Measurements from ENCODE around the gene ZCWPW2. TPM values are rescaled to one million over a fixed set of nuclear protein-coding genes. Genes with fewer than 3 reads are reported as not detected.

ZCWPW2 gene, protein sequence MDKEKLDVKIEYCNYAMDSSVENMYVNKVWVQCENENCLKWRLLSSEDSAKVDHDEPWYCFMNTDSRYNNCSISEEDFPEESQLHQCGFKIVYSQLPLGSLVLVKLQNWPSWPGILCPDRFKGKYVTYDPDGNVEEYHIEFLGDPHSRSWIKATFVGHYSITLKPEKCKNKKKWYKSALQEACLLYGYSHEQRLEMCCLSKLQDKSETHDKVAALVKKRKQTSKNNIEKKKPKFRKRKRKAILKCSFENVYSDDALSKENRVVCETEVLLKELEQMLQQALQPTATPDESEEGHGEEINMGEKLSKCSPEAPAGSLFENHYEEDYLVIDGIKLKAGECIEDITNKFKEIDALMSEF
- total RNA-seq = 1.2 and 1.9 TPM in 2 replicates
- long read RNA-seq, partial matches to known transcripts = 0 of 4 reads
- long read RNA-seq, other reads (novel, unspliced or antisense) = 4 of 4 reads

DNA sequence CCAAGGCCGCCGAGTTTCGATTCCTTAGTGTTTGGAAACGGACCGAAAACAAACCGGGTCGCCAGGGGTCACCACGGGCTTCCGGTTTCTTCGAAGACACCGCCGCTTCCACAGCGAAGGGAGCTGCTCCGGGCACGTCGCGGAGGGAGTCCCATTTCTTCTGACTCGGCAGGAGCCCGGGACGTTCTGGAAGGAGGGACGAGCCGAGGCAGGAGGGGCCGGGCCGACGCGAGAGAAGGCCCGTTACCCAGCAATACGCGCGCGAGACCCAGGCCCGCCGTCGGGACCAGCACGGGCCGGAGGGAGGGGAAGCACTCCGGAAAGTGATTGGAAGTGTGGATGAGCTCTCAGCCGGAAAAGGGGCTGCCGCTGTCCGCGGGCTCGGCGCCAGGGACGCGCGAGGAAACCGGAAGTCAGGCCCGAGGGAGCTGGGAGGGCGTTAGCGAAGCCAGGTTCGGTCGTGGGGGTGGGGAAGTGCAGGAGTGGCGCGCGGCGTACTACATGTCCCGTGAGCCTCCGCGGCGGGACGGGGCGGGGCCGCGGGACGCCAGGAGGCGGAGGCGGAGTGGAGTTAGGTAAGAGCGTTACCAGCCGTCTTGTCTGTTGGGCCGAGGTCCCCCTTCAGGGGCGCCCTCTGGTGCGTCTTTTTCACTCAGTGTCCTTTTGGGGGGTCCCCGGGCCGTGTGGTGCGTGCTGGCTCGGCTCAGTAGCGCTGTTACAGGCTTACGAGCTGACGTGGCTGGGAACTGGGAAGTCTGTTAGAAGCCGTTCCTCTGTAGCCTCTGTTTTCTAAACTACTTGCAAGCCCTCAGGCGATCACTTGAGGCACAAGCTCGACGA lies at the start of gene ZCWPW2, which contains the start of gene AZI2:
Gene ZCWPW2, plus strand, starts transcription at position 93 of the 840 bp plus-strand sequence. CDS start 64,348 bp downstream, outside the sequence.
Gene AZI2, minus strand, starts transcription at position 196 of the 840 bp plus-strand sequence. CDS start 8,207 bp downstream, outside the sequence.
- Mint-ChIP-seq H3K36me3 (ENCODE audit: unreplicated experiment) (peaks cover 10% of the 10 kb centered on the region), H3K4me3 (ENCODE audit: unreplicated experiment) (peak within 1 kb of the TSS; percentile 99), H3K27ac (ENCODE audit: unreplicated experiment) (peak within 1 kb of the TSS; percentile 100), H3K27me3 (ENCODE audit: unreplicated experiment) (no peaks in the 10 kb centered on the region), H3K4me1 (ENCODE audit: unreplicated experiment) (peaks cover 38% of the 10 kb centered on the region), H3K9me3 (ENCODE audit: unreplicated experiment) (peaks cover 15% of the 10 kb centered on the region)
- peak; percentile 98 for DNase-seq (ENCODE audit: extremely low spot score, unreplicated experiment)
- TF ChIP-seq, protein P1, sequence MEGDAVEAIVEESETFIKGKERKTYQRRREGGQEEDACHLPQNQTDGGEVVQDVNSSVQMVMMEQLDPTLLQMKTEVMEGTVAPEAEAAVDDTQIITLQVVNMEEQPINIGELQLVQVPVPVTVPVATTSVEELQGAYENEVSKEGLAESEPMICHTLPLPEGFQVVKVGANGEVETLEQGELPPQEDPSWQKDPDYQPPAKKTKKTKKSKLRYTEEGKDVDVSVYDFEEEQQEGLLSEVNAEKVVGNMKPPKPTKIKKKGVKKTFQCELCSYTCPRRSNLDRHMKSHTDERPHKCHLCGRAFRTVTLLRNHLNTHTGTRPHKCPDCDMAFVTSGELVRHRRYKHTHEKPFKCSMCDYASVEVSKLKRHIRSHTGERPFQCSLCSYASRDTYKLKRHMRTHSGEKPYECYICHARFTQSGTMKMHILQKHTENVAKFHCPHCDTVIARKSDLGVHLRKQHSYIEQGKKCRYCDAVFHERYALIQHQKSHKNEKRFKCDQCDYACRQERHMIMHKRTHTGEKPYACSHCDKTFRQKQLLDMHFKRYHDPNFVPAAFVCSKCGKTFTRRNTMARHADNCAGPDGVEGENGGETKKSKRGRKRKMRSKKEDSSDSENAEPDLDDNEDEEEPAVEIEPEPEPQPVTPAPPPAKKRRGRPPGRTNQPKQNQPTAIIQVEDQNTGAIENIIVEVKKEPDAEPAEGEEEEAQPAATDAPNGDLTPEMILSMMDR (IDR thresholded peaks at IDR 0.05) = peak; percentile 26

DNA sequence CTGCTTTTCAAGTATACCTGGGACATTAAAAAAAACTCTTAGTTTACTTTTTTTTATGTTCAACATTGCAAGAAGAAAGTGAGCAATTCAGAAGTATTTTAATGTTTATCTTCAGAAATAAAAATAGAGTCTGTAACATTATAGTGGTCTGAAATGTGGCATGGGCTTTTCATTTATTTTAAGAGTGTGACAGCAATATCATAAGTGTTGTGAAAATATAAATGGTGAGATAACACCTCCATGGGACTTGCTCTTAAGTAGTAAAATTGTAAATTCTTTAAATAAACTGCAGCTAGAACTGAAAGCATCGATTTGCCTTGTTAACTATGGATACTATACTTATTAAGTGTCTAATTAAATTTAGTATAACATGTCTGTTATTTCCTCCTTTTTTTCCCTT lies 48.8 kb upstream of the ZCWPW2 start:
- Mint-ChIP-seq H3K36me3 (ENCODE audit: unreplicated experiment) (no peaks in the 10 kb centered on the region), H3K9me3 (ENCODE audit: unreplicated experiment) (no peaks in the 10 kb centered on the region), H3K4me1 (ENCODE audit: unreplicated experiment) (peaks cover 28% of the 10 kb centered on the region), H3K27ac (ENCODE audit: unreplicated experiment) (no peak overlapping the region), H3K27me3 (ENCODE audit: unreplicated experiment) (no peaks in the 10 kb centered on the region), H3K4me3 (ENCODE audit: unreplicated experiment) (no peak overlapping the region)
- TF ChIP-seq, protein P1 (IDR thresholded peaks at IDR 0.05) = no peak
- DNase-seq (ENCODE audit: extremely low spot score, unreplicated experiment) = no peak

DNA sequence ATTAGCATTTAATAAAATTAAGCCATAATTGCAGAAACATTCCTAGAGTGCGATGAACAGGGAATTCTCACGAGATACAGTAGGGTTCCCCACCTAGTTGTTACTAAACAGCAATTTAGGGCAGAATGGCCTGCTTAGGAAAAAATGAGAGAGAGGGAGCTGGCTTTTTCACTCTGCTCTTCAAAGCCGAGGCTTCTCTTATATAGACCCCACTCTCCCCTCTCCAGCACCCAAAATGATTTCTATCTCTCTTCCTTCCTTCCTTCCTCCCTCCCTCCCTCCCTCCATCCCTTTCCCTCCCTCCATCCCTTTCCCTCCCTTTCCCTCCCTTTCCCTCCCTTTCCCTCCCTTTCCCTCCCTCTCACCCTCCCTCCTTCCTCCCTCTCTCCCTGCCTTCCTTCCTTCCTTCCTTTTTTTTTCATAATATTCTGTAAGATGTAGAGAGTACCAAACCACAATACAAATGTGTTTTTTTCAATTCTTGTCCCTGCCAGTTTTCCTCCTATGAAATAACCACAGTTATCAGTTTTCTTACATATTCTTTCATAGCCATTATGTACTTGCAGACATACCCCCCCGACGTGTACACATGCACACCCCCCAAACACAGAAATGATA lies 48.1 kb upstream of the ZCWPW2 start:
- no peak overlapping the region for H3K27ac Mint-ChIP-seq (ENCODE audit: unreplicated experiment)
- H3K4me3 Mint-ChIP-seq (ENCODE audit: unreplicated experiment) = no peak overlapping the region
- no peaks in the 10 kb centered on the region for H3K27me3 Mint-ChIP-seq (ENCODE audit: unreplicated experiment)
- H3K36me3 Mint-ChIP-seq (ENCODE audit: unreplicated experiment) = peaks cover 6% of the 10 kb centered on the region
- no peak for DNase-seq (ENCODE audit: extremely low spot score, unreplicated experiment)
- peaks cover 20% of the 10 kb centered on the region for H3K4me1 Mint-ChIP-seq (ENCODE audit: unreplicated experiment)
- H3K9me3 Mint-ChIP-seq (ENCODE audit: unreplicated experiment) = no peaks in the 10 kb centered on the region
- TF ChIP-seq, protein P1 (IDR thresholded peaks at IDR 0.05) = no peak

DNA sequence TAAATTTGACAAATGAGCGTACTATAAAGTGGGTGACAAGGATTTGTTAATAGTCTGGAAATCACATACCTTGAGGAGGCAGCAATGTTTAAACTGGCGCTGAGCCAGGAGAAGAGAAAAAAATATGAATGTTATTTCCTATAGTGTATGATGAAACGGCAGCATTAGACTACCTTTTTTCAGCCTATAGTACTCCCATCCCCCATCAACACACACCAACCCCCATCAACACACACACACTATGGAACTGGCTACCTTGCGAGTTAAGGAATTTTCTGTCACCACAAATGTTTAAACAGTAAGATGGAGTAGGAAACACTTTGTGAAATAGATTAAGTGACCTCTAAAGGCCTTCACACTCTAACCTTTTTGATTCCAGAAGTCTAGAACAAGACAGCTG lies 46.8 kb upstream of the ZCWPW2 start:
- Mint-ChIP-seq H3K9me3 (ENCODE audit: unreplicated experiment) (no peaks in the 10 kb centered on the region), H3K4me1 (ENCODE audit: unreplicated experiment) (peaks cover 14% of the 10 kb centered on the region), H3K4me3 (ENCODE audit: unreplicated experiment) (no peak overlapping the region), H3K27me3 (ENCODE audit: unreplicated experiment) (no peaks in the 10 kb centered on the region), H3K36me3 (ENCODE audit: unreplicated experiment) (peaks cover 7% of the 10 kb centered on the region), H3K27ac (ENCODE audit: unreplicated experiment) (no peak overlapping the region)
- TF ChIP-seq, protein P1 (IDR thresholded peaks at IDR 0.05) = no peak
- DNase-seq (ENCODE audit: extremely low spot score, unreplicated experiment) = no peak

All from osteocyte (in vitro differentiated cells).